ENCODE results near the gene DLEC1.

- TF ChIP-seq CTCF (IDR thresholded peaks at IDR 0.05) = no peak
- no peak for TF ChIP-seq POLR2A (IDR thresholded peaks at IDR 0.05)
Observed at GRCh38 chr3:37990527-37990926, 48.5 kb upstream of the DLEC1 start, which contains the start of gene VILL.
